NCI-H2107 treated with DMSO at 0.1 percent for 48 hours (cell line): ENCODE results near the gene ZNF581.

Experiments used
- DNase-seq: peaks from one replicate; lab custom pipeline; 2025; ENCODE audit not compliant: unreplicated experiment; lab: John Stamatoyannopoulos, UW

Gene ZNF581

DNA sequence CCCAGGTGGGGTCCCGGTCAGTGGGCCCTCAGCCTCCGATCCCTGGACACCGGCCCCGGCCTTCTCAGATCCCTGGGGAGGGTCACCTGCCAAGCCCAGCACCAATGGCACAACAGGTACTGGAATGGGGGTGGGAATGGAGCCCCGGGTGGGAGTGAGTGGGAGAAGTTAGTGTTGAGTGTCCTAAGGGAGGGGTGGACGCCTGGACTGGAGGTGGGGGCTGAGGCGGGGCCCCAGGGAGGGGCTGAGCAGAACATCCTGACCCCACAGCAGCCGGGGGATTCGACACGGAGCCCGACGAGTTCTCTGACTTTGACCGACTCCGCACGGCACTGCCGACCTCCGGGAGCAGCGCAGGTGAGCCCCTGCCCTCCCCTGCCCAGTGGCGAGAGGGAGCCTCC is 49.2 kb downstream of the ZNF581 start:
- DNase-seq: no peak

DNA sequence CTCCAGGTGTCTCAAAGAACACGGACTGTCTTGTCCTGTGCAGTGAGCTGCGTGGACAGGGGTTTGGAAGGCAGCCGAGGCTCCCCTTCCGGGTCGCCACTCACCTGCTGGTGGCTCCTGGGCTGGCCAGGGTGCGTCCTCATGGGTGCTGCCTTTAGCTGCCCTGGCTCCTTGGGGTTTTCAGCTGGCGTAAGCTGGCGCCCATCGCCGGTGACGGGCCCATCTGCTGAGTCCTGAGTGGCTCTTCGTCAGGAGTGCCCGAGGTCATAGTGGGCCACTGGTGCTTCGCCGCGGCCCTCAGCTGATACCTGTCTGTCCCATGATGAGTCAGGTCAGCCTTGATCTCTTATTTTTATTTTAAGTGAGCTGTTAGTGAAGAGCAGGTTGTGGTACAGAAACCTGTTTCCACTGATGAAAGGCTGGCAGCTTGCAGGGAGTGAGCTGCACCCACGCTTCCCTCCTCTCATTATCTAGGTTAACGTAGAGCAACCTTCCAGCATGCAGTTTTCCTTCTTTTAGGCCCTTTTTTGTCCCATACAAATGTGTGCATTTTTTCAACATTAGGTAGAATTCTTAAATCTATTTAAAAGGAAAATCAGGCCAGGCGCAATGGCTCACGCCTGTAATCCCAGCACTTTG is 50.0 kb downstream of the ZNF581 start:
- DNase-seq: no peak

DNA sequence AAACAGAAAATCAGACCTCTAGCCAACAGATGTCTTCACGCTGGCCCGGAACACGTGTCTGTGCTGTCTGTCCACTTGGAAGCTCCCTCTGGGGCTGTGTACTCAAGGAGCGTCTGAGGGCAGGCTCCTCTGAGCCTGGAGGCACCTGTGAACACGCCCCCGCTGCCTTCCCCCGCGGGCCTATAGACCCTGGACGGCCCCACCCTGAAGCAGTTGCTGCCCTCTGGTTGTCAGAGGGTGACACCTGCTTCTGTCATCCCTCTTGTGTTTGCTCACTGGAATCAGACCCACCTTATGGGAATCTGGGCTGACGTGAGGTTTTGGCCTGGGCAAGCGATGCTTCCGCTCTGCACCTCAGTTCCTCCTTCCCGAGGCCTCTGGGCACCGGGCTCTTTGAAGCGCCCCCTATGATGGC is 50.8 kb downstream of the ZNF581 start:
- DNase-seq: no peak

DNA sequence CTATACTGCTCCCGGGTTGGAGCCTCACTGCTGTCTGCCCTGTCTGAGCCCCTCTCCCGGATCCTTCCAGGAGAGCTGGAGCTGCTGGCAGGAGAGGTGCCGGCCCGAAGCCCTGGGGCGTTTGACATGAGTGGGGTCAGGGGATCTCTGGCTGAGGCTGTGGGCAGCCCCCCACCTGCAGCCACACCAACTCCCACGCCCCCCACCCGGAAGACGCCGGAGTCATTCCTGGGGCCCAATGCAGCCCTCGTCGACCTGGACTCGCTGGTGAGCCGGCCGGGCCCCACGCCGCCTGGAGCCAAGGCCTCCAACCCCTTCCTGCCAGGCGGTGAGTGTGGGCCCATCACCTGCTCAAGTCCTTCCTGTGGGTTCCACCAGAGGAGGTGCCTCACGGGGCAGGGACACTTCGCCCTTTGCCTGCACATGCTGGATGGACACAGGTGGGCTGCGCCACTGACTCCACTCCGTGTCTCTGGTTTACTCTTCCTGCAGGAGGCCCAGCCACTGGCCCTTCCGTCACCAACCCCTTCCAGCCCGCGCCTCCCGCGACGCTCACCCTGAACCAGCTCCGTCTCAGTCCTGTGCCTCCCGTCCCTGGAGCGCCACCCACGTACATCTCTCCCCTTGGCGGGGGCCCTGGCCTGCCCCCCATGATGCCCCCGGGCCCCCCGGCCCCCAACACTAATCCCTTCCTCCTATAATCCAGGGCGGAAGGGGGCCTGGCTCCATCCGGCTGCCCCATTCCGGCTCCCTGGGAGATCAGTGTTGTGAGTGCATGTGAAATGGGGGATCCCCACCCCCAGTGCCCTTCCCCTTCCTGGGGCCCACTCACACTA is 51.4 kb downstream of the ZNF581 start:
- DNase-seq: no peak
